H1 (cell line): ENCODE data around the gene MS4A18. TPM values are rescaled to one million over a fixed set of nuclear protein-coding genes. Genes with fewer than 3 reads are reported as not detected.

ENCODE experiments used
- CTCF ChIA-PET: fragments of 300-600 bp; sonication (Branson Sonifier 250); formaldehyde crosslinking; loops from one replicate; lab custom pipeline; 2021; ENCODE audit not compliant: partially characterized antibody; lab: Charles Lee
- POLR2A ChIA-PET: fragments of 300-600 bp; sonication (Branson Sonifier 250); formaldehyde crosslinking; loops from one replicate; lab custom pipeline; 2021; ENCODE audit warnings: inconsistent platforms; ENCODE audit not compliant: partially characterized antibody; lab: Charles Lee
- DNase-seq, 2 experiments: peaks; one replicate each; pipeline versions ENCODE4 v3.0.0 to v3.0.0-alpha.2; 2010 to 2022; ENCODE audit warnings: low spot score in 2 of 2, low read depth in 1 of 2, mixed read lengths in 1 of 2
- FAIRE-seq: peaks from 2 replicates; lab custom pipeline; 2011; peaks lifted over from hg19 to GRCh38; lab: Jason Lieb, UNC
- H2AFZ ChIP-seq: 2 replicates; pipeline ENCODE4 v1.8.1; 2012; ENCODE audit warnings: low read length, inconsistent platforms
- H2AK5ac ChIP-seq: 2 replicates; pipeline ENCODE4 v1.6.1; 2013; ENCODE audit warnings: low read depth, low read length
- H2BK120ac ChIP-seq: replicated peaks from 2 replicates; pipeline ENCODE3; 2013; ENCODE audit warnings: low read depth, low read length, inconsistent platforms
- H2BK12ac ChIP-seq: 2 replicates; pipeline ENCODE4 v1.6.1; 2013; ENCODE audit warnings: low read depth, low read length
- H2BK15ac ChIP-seq: 2 replicates; pipeline ENCODE4 v1.6.1; 2013; ENCODE audit warnings: low read length
- H2BK20ac ChIP-seq: 2 replicates; pipeline ENCODE4 v1.6.1; 2013; ENCODE audit warnings: low read length
- H2BK5ac ChIP-seq: 2 replicates; pipeline ENCODE4 v1.6.1; 2013; ENCODE audit warnings: low read depth, low read length
- H3K14ac ChIP-seq: 2 replicates; pipeline ENCODE4 v1.6.1; 2013; ENCODE audit warnings: inconsistent platforms; ENCODE audit not compliant: insufficient read length
- H3K18ac ChIP-seq: 2 replicates; pipeline ENCODE4 v1.6.1; 2013; ENCODE audit warnings: low read length; ENCODE audit errors: extremely low read depth
- H3K23ac ChIP-seq: 2 replicates; pipeline ENCODE4 v1.6.1; 2013; ENCODE audit warnings: inconsistent platforms; ENCODE audit not compliant: insufficient read length
- H3K23me2 ChIP-seq: 2 replicates; pipeline ENCODE4 v1.6.1; 2013; ENCODE audit warnings: low read depth, low read length
- H3K27ac ChIP-seq: 2 replicates; pipeline ENCODE4 v1.6.1; 2011; ENCODE audit warnings: low read depth, low read length, inconsistent platforms
- H3K27me3 ChIP-seq, 4 experiments: replicated peaks in 1 of 4; 1 replicate in 1 of 4; 2 replicates in 3 of 4; pipeline versions ENCODE4 v1.6.1 to v1.8.1; 2011 to 2013; ENCODE audit warnings: low read length in 3 of 4, mild to moderate bottlenecking in 3 of 4, inconsistent platforms in 2 of 4, mixed read lengths in 2 of 4, moderate library complexity in 1 of 4; ENCODE audit not compliant: control insufficient read depth in 3 of 4, insufficient read depth in 3 of 4; ENCODE audit errors: extremely low read depth in 1 of 4
- H3K36me3 ChIP-seq, 4 experiments: 2 replicates each; pipeline versions ENCODE4 v1.6.1 to v1.8.1; 2011 to 2013; ENCODE audit warnings: mild to moderate bottlenecking in 4 of 4, low read length in 3 of 4, moderate library complexity in 2 of 4, control low read depth in 1 of 4, inconsistent platforms in 1 of 4; ENCODE audit not compliant: insufficient read depth in 4 of 4, control insufficient read depth in 2 of 4
- H3K4ac ChIP-seq: replicated peaks from 2 replicates; pipeline ENCODE3; 2013; ENCODE audit warnings: low read length, low read depth, mixed read lengths, inconsistent platforms; ENCODE audit not compliant: insufficient read length
- H3K4me1 ChIP-seq, 4 experiments: replicated peaks in 1 of 4; 1 replicate in 1 of 4; 2 replicates in 3 of 4; pipeline versions ENCODE4 v1.6.1 to v1.8.1; 2011 to 2013; ENCODE audit warnings: low read length in 3 of 4, inconsistent platforms in 2 of 4, mixed read lengths in 1 of 4; ENCODE audit not compliant: insufficient read depth in 4 of 4, control insufficient read depth in 3 of 4
- H3K4me2 ChIP-seq, 2 experiments: 2 replicates each; pipeline versions ENCODE4 v1.6.1 to v1.8.1; 2011 to 2013; ENCODE audit warnings: low read depth in 2 of 2, low read length in 2 of 2, control low read depth in 1 of 2, inconsistent platforms in 1 of 2, mild to moderate bottlenecking in 1 of 2; ENCODE audit not compliant: insufficient read depth in 1 of 2
- H3K4me3 ChIP-seq, 4 experiments: fragments of 200-600, 300-600 bp in 1 of 4; sonication (generic), shearing (Covaris generic), sonication (Bioruptor Twin) in 1 of 4; 2 replicates each; pipeline versions ENCODE4 v1.5.1 to v1.8.1; 2011 to 2016; ENCODE audit warnings: low read length in 4 of 4, low read depth in 3 of 4, control low read depth in 2 of 4, inconsistent platforms in 2 of 4, mild to moderate bottlenecking in 2 of 4, mixed read lengths in 1 of 4, moderate library complexity in 1 of 4; ENCODE audit not compliant: insufficient read depth in 2 of 4; ENCODE audit errors: extremely low read depth in 1 of 4
- H3K56ac ChIP-seq: replicated peaks from 2 replicates; pipeline ENCODE3; 2013; ENCODE audit warnings: low read depth, mild to moderate bottlenecking, mixed read lengths, low read length, inconsistent platforms; ENCODE audit not compliant: insufficient read length
- H3K79me1 ChIP-seq: 2 replicates; pipeline ENCODE4 v1.6.1; 2013; ENCODE audit warnings: low read depth, low read length, control low read depth
- H3K79me2 ChIP-seq, 2 experiments: 2 replicates each; pipeline versions ENCODE4 v1.6.1 to v1.8.1; 2012 to 2013; ENCODE audit warnings: low read length in 2 of 2, mild to moderate bottlenecking in 2 of 2, inconsistent platforms in 1 of 2; ENCODE audit not compliant: insufficient read depth in 2 of 2, control insufficient read depth in 1 of 2
- H3K9ac ChIP-seq, 4 experiments: replicated peaks in 1 of 4; 1 replicate in 1 of 4; 2 replicates in 3 of 4; pipeline versions ENCODE4 v1.6.1 to v1.8.1; 2011 to 2013; ENCODE audit warnings: low read depth in 3 of 4, low read length in 3 of 4, control low read depth in 2 of 4, mild to moderate bottlenecking in 2 of 4, moderate library complexity in 2 of 4, inconsistent platforms in 1 of 4; ENCODE audit errors: extremely low read depth in 1 of 4
- H3K9me3 ChIP-seq, 2 experiments: 2 replicates each; pipeline versions ENCODE4 v1.6.1 to v1.8.1; 2012 to 2013; ENCODE audit warnings: mild to moderate bottlenecking in 2 of 2, moderate library complexity in 2 of 2, control low read depth in 1 of 2, inconsistent platforms in 1 of 2, low read depth in 1 of 2, low read length in 1 of 2, mixed read lengths in 1 of 2; ENCODE audit not compliant: insufficient read depth in 2 of 2
- H4K20me1 ChIP-seq, 2 experiments: replicated peaks in 1 of 2; 2 replicates each; pipeline versions ENCODE3 to v1.8.1; 2011 to 2013; ENCODE audit warnings: inconsistent platforms in 2 of 2, low read length in 2 of 2, mild to moderate bottlenecking in 1 of 2; ENCODE audit not compliant: insufficient read depth in 2 of 2, control insufficient read depth in 1 of 2
- H4K5ac ChIP-seq: 2 replicates; pipeline ENCODE4 v1.6.1; 2013; ENCODE audit warnings: low read length, low read depth, mixed read lengths, inconsistent platforms; ENCODE audit not compliant: insufficient read length
- H4K8ac ChIP-seq: 2 replicates; pipeline ENCODE4 v1.8.0; 2013; ENCODE audit warnings: mild to moderate bottlenecking, moderate library complexity, low read length, inconsistent platforms; ENCODE audit not compliant: insufficient read depth; ENCODE audit errors: extremely low read depth
- H4K91ac ChIP-seq: replicated peaks from 2 replicates; pipeline ENCODE3; 2013; ENCODE audit warnings: low read length, mixed read lengths, inconsistent platforms; ENCODE audit not compliant: insufficient read length
- ASH2L ChIP-seq: fragments of 200-600, 300-600 bp; sonication (generic); IDR thresholded peaks from one replicate; pipeline ENCODE4 v1.7.1; 2017; ENCODE audit warnings: low read length
- ATF3 ChIP-seq: IDR thresholded peaks from 2 replicates; pipeline ENCODE4 v1.6.1; 2011; ENCODE audit warnings: low read depth, mild to moderate bottlenecking, low read length; ENCODE audit not compliant: insufficient read depth
- EGR1 ChIP-seq: IDR thresholded peaks from 2 replicates; pipeline ENCODE4 v1.6.1; 2011; ENCODE audit warnings: low read depth, low read length, borderline replicate concordance
- MAFK ChIP-seq: IDR thresholded peaks from 2 replicates; pipeline ENCODE4 v1.6.1; 2012; ENCODE audit warnings: low read depth, mild to moderate bottlenecking, improper control_type of control experiment, low read length
- NANOG ChIP-seq: IDR thresholded peaks from 2 replicates; pipeline ENCODE4 v1.6.1; 2011; ENCODE audit warnings: low read length, low read depth, mild to moderate bottlenecking, inconsistent platforms; ENCODE audit not compliant: insufficient read depth, poor library complexity, severe bottlenecking
- POLR2A ChIP-seq, 2 experiments: IDR thresholded peaks; 1 replicate in 1 of 2; 2 replicates in 1 of 2; pipeline ENCODE4 v1.6.1; 2011; ENCODE audit warnings: low read depth in 2 of 2, low read length in 2 of 2, mild to moderate bottlenecking in 2 of 2; ENCODE audit errors: control extremely low read depth in 1 of 2
- RBBP5 ChIP-seq: IDR thresholded peaks from 2 replicates; pipeline ENCODE4 v1.7.1; 2012; ENCODE audit warnings: low read depth, mild to moderate bottlenecking, inconsistent platforms, low read length, moderate library complexity, borderline replicate concordance
- RNF2 ChIP-seq: fragments of 200-900, 300-1000 bp; sonication (generic); IDR thresholded peaks from 2 replicates; pipeline ENCODE4 v1.7.1; 2016; ENCODE audit warnings: borderline replicate concordance, low read depth, mild to moderate bottlenecking, antibody characterized with exemption, low read length; ENCODE audit not compliant: poor library complexity, severe bottlenecking; ENCODE audit errors: missing control alignments
- RXRA ChIP-seq: IDR thresholded peaks from 2 replicates; pipeline ENCODE4 v1.6.1; 2011; ENCODE audit warnings: low read depth, mild to moderate bottlenecking, low read length, moderate library complexity; ENCODE audit not compliant: insufficient read depth
- SP1 ChIP-seq: IDR thresholded peaks from 2 replicates; pipeline ENCODE4 v1.6.1; 2011; ENCODE audit warnings: low read depth, low read length
- SUZ12 ChIP-seq: fragments of 200-600 bp; sonication (generic); IDR thresholded peaks from 2 replicates; pipeline ENCODE4 v1.6.1; 2012; ENCODE audit warnings: mild to moderate bottlenecking, inconsistent platforms, low read length, moderate library complexity, mixed read lengths
- WGBS, 2 experiments: shearing (Covaris generic) in 1 of 2; methylation state at CpG; one replicate each; pipeline versions ENCODE4 v1.1.6 to v1.1.7; 2013 to 2015; ENCODE audit warnings: low lambda C conversion rate in 2 of 2, mixed read lengths in 2 of 2, inconsistent platforms in 1 of 2, low coverage in 1 of 2, missing lambda C conversion rate in 1 of 2; ENCODE audit not compliant: insufficient replicate concordance in 2 of 2, insufficient coverage in 1 of 2, insufficient read length in 1 of 2; ENCODE audit errors: extremely low coverage in 1 of 2, missing lambda C conversion rate in 1 of 2; 5-methylcytosine and 5-hydroxymethylcytosine counted together
- polyA plus RNA-seq, 7 experiments: library from polyadenylated mRNA; depleted of rRNA in 3 of 7; stranded (reverse) in 5 of 7; unstranded in 2 of 7; fragments of >200 nt in 5 of 7; fragments of 200-250 nt in 2 of 7; gene quantifications; 1 replicate in 5 of 7; 2 replicates in 1 of 7; 4 replicates in 1 of 7; pipeline versions ENCODE4 v1.2.1 to v1.2.3, GENCODE V29; 2011 to 2013; ENCODE audit warnings: missing spikeins in 2 of 7, mixed read lengths in 2 of 7
- total RNA-seq: library from RNA; stranded (reverse); fragmentation: NEBNext Ultra II Directional; extraction: Animal tissue kit (Norgen Biotek cat#: 25700); gene quantifications from 2 replicates; pipeline ENCODE4 v1.2.1, GENCODE V29; 2021

MS4A18 gene
- total and polyA plus RNA-seq, 2 of the 8 experiments (the other 6 are each of a cell fraction or from before 2014, with no cell fraction given): not detected

- WGBS, 2 experiments: 95% methylated on average over 1 of the region's 1 CpG; no CpG with 5 or more reads in 1 of the 2 experiments
- Histone ChIP-seq H3K27ac (no peak overlapping the region), H4K91ac (no peak overlapping the region), H3K23me2 (peaks cover 5% of the 10 kb centered on the region; the same call in 1 of the 2 replicates), H3K23ac (no peak overlapping the region), H2BK5ac (no peak overlapping the region), H3K14ac (no peak overlapping the region), H4K5ac (no peak overlapping the region), H2BK12ac (no peak overlapping the region), H3K79me2 (no peaks in the 10 kb centered on the region), H3K4me3 (no peak overlapping the region), H3K4me2 (no peak overlapping the region), H3K9ac (no peak overlapping the region), H4K8ac (no peak overlapping the region), H3K36me3 (no peaks in the 10 kb centered on the region), H3K4ac (no peak overlapping the region), H3K27me3 (no peaks in the 10 kb centered on the region; a peak in 2 of 7 replicates), H3K56ac (no peak overlapping the region), H4K20me1 (no peaks in the 10 kb centered on the region), H3K4me1 (no peaks in the 10 kb centered on the region), H2BK20ac (no peak overlapping the region), H2BK15ac (no peak overlapping the region), H2AK5ac (no peak overlapping the region), H3K9me3 (no peaks in the 10 kb centered on the region), H3K79me1 (no peaks in the 10 kb centered on the region), H2AFZ (no peak overlapping the region), H3K18ac (no peak overlapping the region), H2BK120ac (no peak overlapping the region)
- DNase-seq: no peak
- ChIA-PET CTCF (interaction anchor here (1.0 to 2.4 kb wide), 7 partner anchors 11 to 40 kb away, joined by 3 to 9 read pairs (median 4); no protein-coding TSS in a partner anchor), POLR2A (no interaction called here)
- FAIRE-seq: no peak
- TF ChIP-seq NANOG (no peak), MAFK (no peak), RNF2 (no peak), RXRA (no peak), POLR2A (IDR thresholded peaks at IDR 0.05; ENCODE audit: control extremely low read depth in 1 of 2, low read depth in 2 of 2, low read length in 2 of 2) (no peak), SP1 (no peak), ASH2L (no peak), SUZ12 (no peak), EGR1 (no peak), ATF3 (no peak), RBBP5 (no peak)
Measured at GRCh38 chr11:60725592-60725991, 1.1 kb downstream of the MS4A18 start.
